ENCODE measurements around the gene STPG4. TPM values are rescaled to one million over a fixed set of nuclear protein-coding genes. Genes with fewer than 3 reads are reported as not detected.

The STPG4 gene
- total RNA-seq, 1 donor: 1.2 TPM

- peaks cover 79% of the 10 kb centered on the region for H3K4me1 ChIP-seq (ENCODE audit: insufficient read depth, low read length)
- no peaks in the 10 kb centered on the region for H3K27me3 ChIP-seq (ENCODE audit: insufficient read depth, low read length)
- H3K4me3 ChIP-seq (ENCODE audit: low read length): no peak overlapping the region
- no peaks in the 10 kb centered on the region for H3K9me3 ChIP-seq (ENCODE audit: low read depth, low read length)
Measured at GRCh38 chr2:47069628-47070154, 85.4 kb downstream of the STPG4 start.

- peaks cover 73% of the 10 kb centered on the region for H3K4me1 ChIP-seq (ENCODE audit: insufficient read depth, low read length)
Measured at GRCh38 chr2:47068981-47069627, 86.0 kb downstream of the STPG4 start.

GRCh38 chr2:47067788-47068407, 87.2 kb downstream of the STPG4 start:
- H3K27me3 ChIP-seq (ENCODE audit: insufficient read depth, low read length): no peaks in the 10 kb centered on the region
- no peaks in the 10 kb centered on the region for H3K9me3 ChIP-seq (ENCODE audit: low read depth, low read length)
- no peak overlapping the region for H3K4me3 ChIP-seq (ENCODE audit: low read length)
- peaks cover 61% of the 10 kb centered on the region for H3K4me1 ChIP-seq (ENCODE audit: insufficient read depth, low read length)

More at GRCh38 chr2:47068981-47069627, 86.0 kb downstream of the STPG4 start:
- Histone ChIP-seq H3K4me3 (ENCODE audit: low read length) (no peak overlapping the region), H3K27me3 (ENCODE audit: insufficient read depth, low read length) (no peaks in the 10 kb centered on the region), H3K9me3 (ENCODE audit: low read depth, low read length) (no peaks in the 10 kb centered on the region)

- H3K4me3 ChIP-seq (ENCODE audit: low read length): no peak overlapping the region
- no peaks in the 10 kb centered on the region for H3K27me3 ChIP-seq (ENCODE audit: insufficient read depth, low read length)
- no peaks in the 10 kb centered on the region for H3K9me3 ChIP-seq (ENCODE audit: low read depth, low read length)
- H3K4me1 ChIP-seq (ENCODE audit: insufficient read depth, low read length): peaks cover 41% of the 10 kb centered on the region
Measured at GRCh38 chr2:47065771-47066380, 89.2 kb downstream of the STPG4 start.

GRCh38 chr2:47065343-47065742, 89.8 kb downstream of the STPG4 start:
- Histone ChIP-seq H3K27me3 (ENCODE audit: insufficient read depth, low read length) (no peaks in the 10 kb centered on the region), H3K4me1 (ENCODE audit: insufficient read depth, low read length) (peaks cover 36% of the 10 kb centered on the region), H3K9me3 (ENCODE audit: low read depth, low read length) (no peaks in the 10 kb centered on the region), H3K4me3 (ENCODE audit: low read length) (no peak overlapping the region)

- Histone ChIP-seq H3K27me3 (ENCODE audit: insufficient read depth, low read length) (no peaks in the 10 kb centered on the region), H3K4me3 (ENCODE audit: low read length) (no peak overlapping the region), H3K4me1 (ENCODE audit: insufficient read depth, low read length) (peaks cover 31% of the 10 kb centered on the region), H3K9me3 (ENCODE audit: low read depth, low read length) (no peaks in the 10 kb centered on the region)
Measured at GRCh38 chr2:47064106-47064505, 91.0 kb downstream of the STPG4 start.

GRCh38 chr2:47063538-47063930, 91.6 kb downstream of the STPG4 start:
- Histone ChIP-seq H3K9me3 (ENCODE audit: low read depth, low read length) (no peaks in the 10 kb centered on the region), H3K27me3 (ENCODE audit: insufficient read depth, low read length) (no peaks in the 10 kb centered on the region), H3K4me1 (ENCODE audit: insufficient read depth, low read length) (peaks cover 31% of the 10 kb centered on the region), H3K4me3 (ENCODE audit: low read length) (no peak overlapping the region)

GRCh38 chr2:47062681-47063537, 92.2 kb downstream of the STPG4 start:
- H3K4me3 ChIP-seq (ENCODE audit: low read length): no peak overlapping the region

GRCh38 chr2:47061944-47062678, 93.0 kb downstream of the STPG4 start:
- no peak overlapping the region for H3K4me3 ChIP-seq (ENCODE audit: low read length)
- H3K4me1 ChIP-seq (ENCODE audit: insufficient read depth, low read length): peaks cover 36% of the 10 kb centered on the region
- H3K27me3 ChIP-seq (ENCODE audit: insufficient read depth, low read length): no peaks in the 10 kb centered on the region
- no peaks in the 10 kb centered on the region for H3K9me3 ChIP-seq (ENCODE audit: low read depth, low read length)

More at GRCh38 chr2:47062681-47063537, 92.2 kb downstream of the STPG4 start:
- H3K4me1 ChIP-seq (ENCODE audit: insufficient read depth, low read length): peaks cover 31% of the 10 kb centered on the region
- H3K9me3 ChIP-seq (ENCODE audit: low read depth, low read length): no peaks in the 10 kb centered on the region
- H3K27me3 ChIP-seq (ENCODE audit: insufficient read depth, low read length): no peaks in the 10 kb centered on the region

- Histone ChIP-seq H3K4me1 (ENCODE audit: insufficient read depth, low read length) (peaks cover 46% of the 10 kb centered on the region), H3K9me3 (ENCODE audit: low read depth, low read length) (no peaks in the 10 kb centered on the region), H3K27me3 (ENCODE audit: insufficient read depth, low read length) (no peaks in the 10 kb centered on the region), H3K4me3 (ENCODE audit: low read length) (no peak overlapping the region)
Measured at GRCh38 chr2:47060652-47061170, 94.4 kb downstream of the STPG4 start.

- Histone ChIP-seq H3K27me3 (ENCODE audit: insufficient read depth, low read length) (no peaks in the 10 kb centered on the region), H3K9me3 (ENCODE audit: low read depth, low read length) (no peaks in the 10 kb centered on the region), H3K4me3 (ENCODE audit: low read length) (no peak overlapping the region), H3K4me1 (ENCODE audit: insufficient read depth, low read length) (peaks cover 49% of the 10 kb centered on the region)
Measured at GRCh38 chr2:47058003-47058931, 96.8 kb downstream of the STPG4 start.

GRCh38 chr2:47057687-47058002, 97.5 kb downstream of the STPG4 start:
- no peaks in the 10 kb centered on the region for H3K9me3 ChIP-seq (ENCODE audit: low read depth, low read length)
- no peak overlapping the region for H3K4me3 ChIP-seq (ENCODE audit: low read length)
- no peaks in the 10 kb centered on the region for H3K27me3 ChIP-seq (ENCODE audit: insufficient read depth, low read length)
- H3K4me1 ChIP-seq (ENCODE audit: insufficient read depth, low read length): peaks cover 49% of the 10 kb centered on the region

GRCh38 chr2:47056868-47057686, 98.0 kb downstream of the STPG4 start:
- H3K9me3 ChIP-seq (ENCODE audit: low read depth, low read length): no peaks in the 10 kb centered on the region
- H3K4me1 ChIP-seq (ENCODE audit: insufficient read depth, low read length): peaks cover 49% of the 10 kb centered on the region
- no peak overlapping the region for H3K4me3 ChIP-seq (ENCODE audit: low read length)
- no peaks in the 10 kb centered on the region for H3K27me3 ChIP-seq (ENCODE audit: insufficient read depth, low read length)

All from mononuclear cell (primary cell).